Measurements from ENCODE around the gene KRT32. TPM values are rescaled to one million over a fixed set of nuclear protein-coding genes. Genes with fewer than 3 reads are reported as not detected.

The KRT32 gene
- total and polyA plus RNA-seq, 2 donors from 2014 or later: not detected

DNA sequence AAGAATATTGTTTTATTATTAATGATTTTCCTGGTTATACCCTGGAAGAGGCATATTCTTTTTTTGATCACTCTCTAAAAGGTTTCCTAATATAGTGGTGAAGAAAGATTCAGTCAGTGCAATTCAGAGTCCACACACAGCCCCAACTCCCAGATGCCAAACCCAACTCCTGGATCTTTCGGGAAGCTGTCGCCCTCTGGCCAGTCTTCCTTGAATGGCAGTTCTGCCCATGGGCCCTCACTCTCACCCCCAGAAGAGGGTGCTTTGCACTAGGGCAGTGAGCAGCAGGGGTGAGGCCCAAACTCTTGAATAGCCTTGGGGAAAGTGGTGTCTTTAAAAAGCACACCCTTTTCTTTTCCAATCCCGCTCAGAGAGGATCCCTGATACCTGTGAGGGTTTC lies 11.0 kb downstream of the KRT32 start:
- Histone ChIP-seq H3K27ac (ENCODE audit: low read depth in 2 of 2, low read length in 2 of 2) (no peak overlapping the region), H3K36me3 (ENCODE audit: control insufficient read depth in 2 of 3, insufficient read depth in 3 of 3, low read length in 3 of 3) (no peaks in the 10 kb centered on the region), H3K4me1 (ENCODE audit: control insufficient read depth in 2 of 3, insufficient read depth in 2 of 3, low read depth in 1 of 3, low read length in 3 of 3) (no peaks in the 10 kb centered on the region), H3K4me3 (ENCODE audit: low read length in 3 of 3) (no peak overlapping the region), H3K27me3 (ENCODE audit: control insufficient read depth, insufficient read depth, low read length) (no peaks in the 10 kb centered on the region), H3K9me3 (ENCODE audit: control insufficient read depth in 2 of 3, insufficient read depth in 1 of 3, low read length in 3 of 3) (no peaks in the 10 kb centered on the region), H3K9ac (ENCODE audit: low read length in 3 of 3) (no peak overlapping the region)
- FAIRE-seq: no peak
- intact Hi-C loops (cut with DNase I): no loop called here
- TF ChIP-seq, protein P1, sequence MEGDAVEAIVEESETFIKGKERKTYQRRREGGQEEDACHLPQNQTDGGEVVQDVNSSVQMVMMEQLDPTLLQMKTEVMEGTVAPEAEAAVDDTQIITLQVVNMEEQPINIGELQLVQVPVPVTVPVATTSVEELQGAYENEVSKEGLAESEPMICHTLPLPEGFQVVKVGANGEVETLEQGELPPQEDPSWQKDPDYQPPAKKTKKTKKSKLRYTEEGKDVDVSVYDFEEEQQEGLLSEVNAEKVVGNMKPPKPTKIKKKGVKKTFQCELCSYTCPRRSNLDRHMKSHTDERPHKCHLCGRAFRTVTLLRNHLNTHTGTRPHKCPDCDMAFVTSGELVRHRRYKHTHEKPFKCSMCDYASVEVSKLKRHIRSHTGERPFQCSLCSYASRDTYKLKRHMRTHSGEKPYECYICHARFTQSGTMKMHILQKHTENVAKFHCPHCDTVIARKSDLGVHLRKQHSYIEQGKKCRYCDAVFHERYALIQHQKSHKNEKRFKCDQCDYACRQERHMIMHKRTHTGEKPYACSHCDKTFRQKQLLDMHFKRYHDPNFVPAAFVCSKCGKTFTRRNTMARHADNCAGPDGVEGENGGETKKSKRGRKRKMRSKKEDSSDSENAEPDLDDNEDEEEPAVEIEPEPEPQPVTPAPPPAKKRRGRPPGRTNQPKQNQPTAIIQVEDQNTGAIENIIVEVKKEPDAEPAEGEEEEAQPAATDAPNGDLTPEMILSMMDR (IDR thresholded peaks at IDR 0.05; ENCODE audit: borderline replicate concordance, extremely low read depth, insufficient read depth): peak; percentile 30
- no peak for DNase-seq

DNA sequence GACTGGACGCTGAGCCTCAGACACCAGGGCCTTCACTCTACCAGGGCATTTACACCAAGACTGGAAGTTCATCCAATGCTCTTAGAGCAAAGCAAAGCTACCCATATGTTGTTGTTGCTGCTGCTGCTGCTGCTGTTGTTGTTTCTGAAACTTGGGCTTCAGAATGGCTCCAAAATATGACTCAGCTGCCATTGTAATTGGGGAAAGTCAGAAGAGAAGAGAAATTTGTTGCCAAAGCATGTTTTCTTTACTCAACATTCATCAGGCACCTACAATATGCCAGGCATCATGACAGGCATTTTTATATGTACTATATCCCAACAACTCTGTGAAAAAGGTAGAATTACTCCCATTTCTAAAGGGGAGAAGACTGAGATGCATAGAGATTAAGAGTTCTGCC lies 11.9 kb downstream of the KRT32 start:
- Histone ChIP-seq H3K4me1 (ENCODE audit: control insufficient read depth in 2 of 3, insufficient read depth in 2 of 3, low read depth in 1 of 3, low read length in 3 of 3) (no peaks in the 10 kb centered on the region), H3K9me3 (ENCODE audit: control insufficient read depth in 2 of 3, insufficient read depth in 1 of 3, low read length in 3 of 3) (no peaks in the 10 kb centered on the region), H3K9ac (ENCODE audit: low read length in 3 of 3) (no peak overlapping the region), H3K27me3 (ENCODE audit: control insufficient read depth, insufficient read depth, low read length) (no peaks in the 10 kb centered on the region), H3K27ac (ENCODE audit: low read depth in 2 of 2, low read length in 2 of 2) (no peak overlapping the region), H3K4me3 (ENCODE audit: low read length in 3 of 3) (no peak overlapping the region), H3K36me3 (ENCODE audit: control insufficient read depth in 2 of 3, insufficient read depth in 3 of 3, low read length in 3 of 3) (no peaks in the 10 kb centered on the region)
- TF ChIP-seq, protein P1 (IDR thresholded peaks at IDR 0.05; ENCODE audit: borderline replicate concordance, extremely low read depth, insufficient read depth): no peak
- FAIRE-seq (no peak), DNase-seq (no peak)
- intact Hi-C loops (cut with DNase I): no loop called here

DNA sequence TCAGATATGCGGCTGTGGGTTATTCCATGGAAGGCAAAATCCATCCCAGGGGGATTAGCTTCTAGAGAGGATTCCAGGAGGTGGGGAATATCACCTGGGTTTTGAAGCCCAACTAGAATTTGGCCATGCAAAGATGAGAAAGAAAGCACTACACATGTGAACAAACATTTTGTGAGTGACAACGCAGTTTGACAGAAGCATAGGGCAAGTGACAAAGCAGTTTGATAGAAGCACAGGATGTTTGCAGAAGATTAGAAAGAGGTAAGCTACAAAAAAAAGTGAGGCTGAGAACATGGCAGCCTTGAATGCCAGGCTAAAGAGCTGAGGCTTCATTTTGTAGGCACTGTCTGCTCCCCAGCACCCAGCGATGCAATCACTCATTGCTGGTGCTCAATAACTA lies 14.1 kb downstream of the KRT32 start:
- Histone ChIP-seq H3K4me1 (ENCODE audit: control insufficient read depth in 2 of 3, insufficient read depth in 2 of 3, low read depth in 1 of 3, low read length in 3 of 3) (no peaks in the 10 kb centered on the region), H3K27me3 (ENCODE audit: control insufficient read depth, insufficient read depth, low read length) (no peaks in the 10 kb centered on the region), H3K36me3 (ENCODE audit: control insufficient read depth in 2 of 3, insufficient read depth in 3 of 3, low read length in 3 of 3) (no peaks in the 10 kb centered on the region), H3K4me3 (ENCODE audit: low read length in 3 of 3) (no peak overlapping the region), H3K9ac (ENCODE audit: low read length in 3 of 3) (no peak overlapping the region), H3K27ac (ENCODE audit: low read depth in 2 of 2, low read length in 2 of 2) (no peak overlapping the region), H3K9me3 (ENCODE audit: control insufficient read depth in 2 of 3, insufficient read depth in 1 of 3, low read length in 3 of 3) (no peaks in the 10 kb centered on the region)
- DNase-seq (no peak), FAIRE-seq (no peak)
- TF ChIP-seq, protein P1 (IDR thresholded peaks at IDR 0.05; ENCODE audit: borderline replicate concordance, extremely low read depth, insufficient read depth): no peak
- intact Hi-C loops (cut with DNase I): no loop called here

DNA sequence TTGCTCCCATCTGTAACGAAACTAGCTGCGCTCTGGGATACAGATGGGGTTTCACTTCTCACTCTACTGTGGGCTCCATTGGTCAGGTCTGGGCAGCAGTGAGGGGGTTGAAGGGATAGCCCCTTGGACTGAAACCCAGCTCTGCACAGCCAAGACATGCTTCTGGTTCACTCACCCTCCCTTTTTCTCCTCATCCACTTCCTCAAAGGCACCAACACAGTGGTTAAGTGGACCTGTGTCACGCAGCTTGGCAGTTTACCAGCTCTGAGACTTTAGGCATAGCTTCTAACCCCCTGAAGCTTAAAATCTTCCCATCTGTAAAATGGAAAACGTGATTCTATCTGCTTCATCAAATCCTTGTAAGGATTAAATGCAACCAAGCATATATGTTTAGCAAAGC lies 14.9 kb downstream of the KRT32 start:
- Histone ChIP-seq H3K9ac (ENCODE audit: low read length in 3 of 3) (no peak overlapping the region), H3K27me3 (ENCODE audit: control insufficient read depth, insufficient read depth, low read length) (no peaks in the 10 kb centered on the region), H3K4me1 (ENCODE audit: control insufficient read depth in 2 of 3, insufficient read depth in 2 of 3, low read depth in 1 of 3, low read length in 3 of 3) (no peaks in the 10 kb centered on the region), H3K9me3 (ENCODE audit: control insufficient read depth in 2 of 3, insufficient read depth in 1 of 3, low read length in 3 of 3) (no peaks in the 10 kb centered on the region), H3K36me3 (ENCODE audit: control insufficient read depth in 2 of 3, insufficient read depth in 3 of 3, low read length in 3 of 3) (no peaks in the 10 kb centered on the region), H3K27ac (ENCODE audit: low read depth in 2 of 2, low read length in 2 of 2) (no peak overlapping the region), H3K4me3 (ENCODE audit: low read length in 3 of 3) (no peak overlapping the region)
- DNase-seq (no peak), FAIRE-seq (no peak)
- intact Hi-C loops (cut with DNase I): no loop called here
- TF ChIP-seq, protein P1 (IDR thresholded peaks at IDR 0.05; ENCODE audit: borderline replicate concordance, extremely low read depth, insufficient read depth): no peak

All from kidney (tissue), 14 donors.